Activated CD8-positive, alpha-beta T cell treated with anti-CD3 and anti-CD28 coated beads for 36 hours (primary cell): ENCODE results near the gene ZNF208. TPM values are rescaled to one million over a fixed set of nuclear protein-coding genes. Genes with fewer than 3 reads are reported as not detected.
"Not testable (repeated sequence)": the region's sequence is repeated elsewhere in the genome, so short reads cannot be mapped to it uniquely, and the experiment has no call there.

Experiments
- ATAC-seq: fragments of 200-7000 bp; cut with Tn5 transposase; one replicate; pipeline ENCODE4 v1.10.0; 2021; ENCODE audit warnings: mild to moderate bottlenecking, moderate library complexity
- CTCF ChIA-PET: fragments of 350-600 bp; sonication (Branson Sonifier 250); formaldehyde crosslinking; loops from one replicate; lab custom pipeline; 2021; ENCODE audit warnings: antibody characterized with exemption; lab: Charles Lee
- POLR2A ChIA-PET: fragments of 350-600 bp; sonication (Branson Sonifier 250); formaldehyde crosslinking; loops from one replicate; lab custom pipeline; 2021; ENCODE audit warnings: antibody characterized with exemption; lab: Charles Lee
- DNase-seq: peaks from one replicate; pipeline ENCODE4 v3.0.0-alpha.2; 2020
- H3K27ac Mint-ChIP-seq: one replicate; pipeline ENCODE4 v1.8.0; 2021; ENCODE audit warnings: mild to moderate bottlenecking, mixed read lengths
- H3K27me3 Mint-ChIP-seq: one replicate; pipeline ENCODE4 v1.8.0; 2021; ENCODE audit warnings: mixed read lengths
- H3K36me3 Mint-ChIP-seq: one replicate; pipeline ENCODE4 v1.8.0; 2021; ENCODE audit warnings: low read depth, mixed read lengths
- H3K4me1 Mint-ChIP-seq: one replicate; pipeline ENCODE4 v1.8.0; 2021; ENCODE audit warnings: low read depth, mixed read lengths
- H3K4me3 Mint-ChIP-seq: one replicate; pipeline ENCODE4 v1.8.0; 2021; ENCODE audit warnings: mild to moderate bottlenecking, moderate library complexity, mixed read lengths
- H3K9me3 Mint-ChIP-seq: one replicate; pipeline ENCODE4 v1.8.0; 2021; ENCODE audit warnings: mixed read lengths
- intact Hi-C: fragments of 100-400 bp; cut with micrococcal nuclease; formaldehyde crosslinking; loops from one replicate; pipeline ENCODE4 v1.10.0; 2022
- total RNA-seq, 2 experiments: library from RNA; stranded (reverse); gene quantifications; one replicate each; pipeline ENCODE4 v1.2.3, GENCODE V29; 2021
- TF ChIP-seq, protein P1 (sequence below): fragments of 200-600 bp; IDR thresholded peaks from one replicate; pipeline ENCODE4 v1.8.0; 2022; ENCODE audit warnings: antibody characterized with exemption, mild to moderate bottlenecking

The ZNF208 gene
- total RNA-seq, result 1 to 10 TPM; 1.2 to 1.6 TPM

DNA sequence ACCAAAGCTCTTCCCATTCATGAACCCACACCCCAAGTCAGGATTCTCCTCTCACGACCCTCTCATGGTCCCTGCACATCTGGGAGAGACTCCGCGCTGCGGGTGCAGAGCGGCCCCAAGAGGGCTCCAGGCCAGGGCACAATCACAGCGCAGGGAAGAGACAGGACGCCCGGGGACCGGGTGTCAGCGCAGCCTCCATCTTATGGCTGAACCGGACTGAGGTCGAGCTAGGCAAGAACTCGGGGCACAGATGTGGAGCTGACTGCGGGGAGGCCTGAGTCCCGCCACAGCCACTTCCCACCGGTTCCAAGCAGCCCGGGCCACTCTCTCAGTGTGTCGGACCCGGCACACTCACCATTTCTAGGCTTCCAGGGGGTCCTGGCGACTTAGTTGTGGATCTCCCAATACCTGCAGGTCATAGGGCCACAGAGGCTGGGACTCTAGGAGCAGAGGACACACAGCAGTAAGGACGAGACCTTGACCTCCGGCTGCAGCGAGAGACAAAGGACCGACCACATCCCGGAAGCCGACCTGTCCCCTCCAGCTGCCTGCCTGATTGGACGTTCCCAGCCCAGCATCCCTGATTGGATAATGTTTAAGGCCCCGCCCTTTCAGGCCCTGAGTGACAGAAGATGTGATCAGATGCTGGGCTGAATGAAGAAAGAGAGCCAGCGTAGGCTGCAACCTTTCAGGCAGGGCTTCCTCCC lies at the start of gene ZNF208:
TSS of gene ZNF208 (minus strand) at position 507 of the 707 bp plus-strand sequence. CDS start at position 358, 149 bp downstream.
- CTCF ChIA-PET, H3K36me3 Mint-ChIP-seq, H3K9me3 Mint-ChIP-seq, intact Hi-C loops, H3K4me1 Mint-ChIP-seq, H3K27me3 Mint-ChIP-seq, POLR2A ChIA-PET: not testable (repeated sequence)
- Mint-ChIP-seq H3K27ac (peak within 1 kb of the TSS; percentile 30), H3K4me3 (peak within 1 kb of the TSS; percentile 66)
- peak; percentile 24 for DNase-seq
- peak; percentile 72 for ATAC-seq

DNA sequence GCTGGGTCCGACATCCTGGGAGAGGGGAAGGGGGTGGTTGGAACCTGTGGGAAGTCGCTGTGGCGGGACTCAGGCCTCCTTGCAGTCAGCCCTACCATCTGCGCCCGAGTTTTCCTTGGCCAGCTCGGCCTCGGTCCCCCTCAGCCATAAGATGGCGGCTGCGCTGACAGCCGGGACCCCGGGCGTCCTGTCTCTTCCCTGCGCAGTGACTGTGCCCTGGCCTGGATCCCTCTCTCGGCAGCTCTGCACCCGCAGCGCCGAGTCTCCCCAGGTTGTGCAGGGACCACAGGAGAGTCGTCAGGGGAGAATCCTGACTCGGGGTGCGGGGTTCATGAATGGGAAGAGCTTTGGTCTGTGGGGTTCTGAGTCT lies 41.9 kb upstream of the ZNF208 start:
- no peaks in the 10 kb centered on the region for H3K4me1 Mint-ChIP-seq

DNA sequence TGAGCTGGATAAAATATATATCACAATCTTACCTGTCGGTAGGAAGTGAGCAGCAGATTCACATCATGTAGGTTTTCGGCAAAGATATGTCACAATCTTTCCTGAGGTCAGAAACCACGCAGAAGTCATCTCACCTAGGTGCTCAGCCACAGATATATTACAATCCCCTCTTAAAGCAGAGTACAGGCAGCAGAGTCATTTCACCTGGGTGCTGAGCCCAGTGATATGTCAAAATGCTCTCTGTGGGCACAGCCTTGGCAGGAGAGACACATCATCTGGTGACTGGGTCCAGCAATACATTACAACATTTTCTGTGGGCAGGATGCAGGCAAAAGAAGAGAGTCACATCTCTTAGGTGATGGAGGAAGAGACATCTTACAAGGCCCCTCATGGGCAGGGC lies 30.4 kb upstream of the ZNF208 start:
- CTCF ChIA-PET, DNase-seq, H3K36me3 Mint-ChIP-seq, ATAC-seq, H3K9me3 Mint-ChIP-seq, POLR2A ChIA-PET, H3K4me3 Mint-ChIP-seq, H3K4me1 Mint-ChIP-seq, intact Hi-C loops, H3K27me3 Mint-ChIP-seq, H3K27ac Mint-ChIP-seq: not testable (repeated sequence)

More for the DNA sequence above, 41.9 kb upstream of the ZNF208 start:
- ATAC-seq (peak; percentile 54), DNase-seq (no peak)
- H3K4me3 Mint-ChIP-seq, result peak overlapping the region; percentile 87
- H3K36me3 Mint-ChIP-seq, result peaks cover 12% of the 10 kb centered on the region
- H3K27me3 Mint-ChIP-seq, result no peaks in the 10 kb centered on the region
- H3K9me3 Mint-ChIP-seq, result peaks cover 8% of the 10 kb centered on the region
- ChIA-PET CTCF (interaction anchor here (1.2 kb wide), 1 partner anchor 9 kb away, joined by 6 read pairs; no protein-coding TSS in a partner anchor), POLR2A (interaction anchor here (0.6 to 1.2 kb wide), 5 partner anchors 20 to 1706 kb away, joined by 3 to 5 read pairs (median 3); partner anchors contain the start of gene ZNF681)
- H3K27ac Mint-ChIP-seq, result peak overlapping the region; percentile 86
- TF ChIP-seq, protein P1, sequence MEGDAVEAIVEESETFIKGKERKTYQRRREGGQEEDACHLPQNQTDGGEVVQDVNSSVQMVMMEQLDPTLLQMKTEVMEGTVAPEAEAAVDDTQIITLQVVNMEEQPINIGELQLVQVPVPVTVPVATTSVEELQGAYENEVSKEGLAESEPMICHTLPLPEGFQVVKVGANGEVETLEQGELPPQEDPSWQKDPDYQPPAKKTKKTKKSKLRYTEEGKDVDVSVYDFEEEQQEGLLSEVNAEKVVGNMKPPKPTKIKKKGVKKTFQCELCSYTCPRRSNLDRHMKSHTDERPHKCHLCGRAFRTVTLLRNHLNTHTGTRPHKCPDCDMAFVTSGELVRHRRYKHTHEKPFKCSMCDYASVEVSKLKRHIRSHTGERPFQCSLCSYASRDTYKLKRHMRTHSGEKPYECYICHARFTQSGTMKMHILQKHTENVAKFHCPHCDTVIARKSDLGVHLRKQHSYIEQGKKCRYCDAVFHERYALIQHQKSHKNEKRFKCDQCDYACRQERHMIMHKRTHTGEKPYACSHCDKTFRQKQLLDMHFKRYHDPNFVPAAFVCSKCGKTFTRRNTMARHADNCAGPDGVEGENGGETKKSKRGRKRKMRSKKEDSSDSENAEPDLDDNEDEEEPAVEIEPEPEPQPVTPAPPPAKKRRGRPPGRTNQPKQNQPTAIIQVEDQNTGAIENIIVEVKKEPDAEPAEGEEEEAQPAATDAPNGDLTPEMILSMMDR, result no peak
- intact Hi-C loops, result no loop called here

DNA sequence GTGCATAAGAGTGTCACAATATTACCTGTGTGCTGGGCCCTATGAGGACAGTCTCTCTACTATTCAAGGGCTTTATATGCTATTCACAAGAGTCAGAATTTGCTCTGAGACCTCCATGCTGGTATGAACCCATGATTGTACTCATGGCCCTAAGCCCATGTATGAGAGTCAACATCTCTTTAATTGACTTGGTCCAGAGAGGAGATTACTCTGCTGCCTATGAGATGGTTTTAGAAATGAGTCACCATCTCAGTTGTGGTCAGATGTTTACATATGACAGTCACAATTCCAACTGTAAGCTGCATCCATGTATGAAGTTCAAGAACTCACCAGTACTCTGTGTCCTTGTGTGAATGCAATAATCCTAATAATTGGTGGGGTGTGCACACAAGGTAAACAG lies 19.9 kb upstream of the ZNF208 start:
- no peaks in the 10 kb centered on the region for H3K27me3 Mint-ChIP-seq
- POLR2A ChIA-PET, result no interaction called here

DNA sequence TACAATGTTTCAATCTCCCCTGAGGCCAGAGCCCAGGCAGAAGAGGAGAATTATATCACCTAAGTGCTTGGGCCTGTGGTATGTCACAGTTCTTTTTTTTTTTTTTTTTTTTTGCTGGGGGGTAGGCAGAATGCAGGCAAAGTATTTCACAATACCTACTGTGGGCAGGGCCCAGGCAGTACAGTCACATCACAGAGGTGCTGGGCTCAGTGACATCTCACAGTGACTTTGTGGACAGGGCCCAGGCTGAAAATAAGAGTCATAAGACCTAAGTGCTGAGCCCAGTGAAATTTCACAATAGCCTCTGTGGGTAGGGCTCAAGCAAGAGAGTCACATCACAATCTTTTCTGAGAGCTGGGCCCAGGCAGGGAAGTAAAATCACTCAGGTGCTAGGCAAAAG lies 15.9 kb upstream of the ZNF208 start:
- Mint-ChIP-seq H3K4me1 (no peaks in the 10 kb centered on the region), H3K36me3 (no peaks in the 10 kb centered on the region), H3K9me3 (no peaks in the 10 kb centered on the region), H3K27me3 (no peaks in the 10 kb centered on the region), H3K27ac (no peak overlapping the region), H3K4me3 (no peak overlapping the region)
- DNase-seq (no peak), ATAC-seq (no peak)
- POLR2A ChIA-PET, result no interaction called here
- TF ChIP-seq, protein P1, result no peak
- CTCF ChIA-PET, result no interaction called here
- intact Hi-C loops, result no loop called here

More for the DNA sequence above, 19.9 kb upstream of the ZNF208 start:
- DNase-seq (no peak), ATAC-seq (no peak)
- Mint-ChIP-seq H3K4me3 (no peak overlapping the region), H3K27ac (no peak overlapping the region), H3K9me3 (no peaks in the 10 kb centered on the region), H3K36me3 (no peaks in the 10 kb centered on the region), H3K4me1 (no peaks in the 10 kb centered on the region)
- CTCF ChIA-PET, result no interaction called here
- intact Hi-C loops, result no loop called here
- TF ChIP-seq, protein P1, result no peak

DNA sequence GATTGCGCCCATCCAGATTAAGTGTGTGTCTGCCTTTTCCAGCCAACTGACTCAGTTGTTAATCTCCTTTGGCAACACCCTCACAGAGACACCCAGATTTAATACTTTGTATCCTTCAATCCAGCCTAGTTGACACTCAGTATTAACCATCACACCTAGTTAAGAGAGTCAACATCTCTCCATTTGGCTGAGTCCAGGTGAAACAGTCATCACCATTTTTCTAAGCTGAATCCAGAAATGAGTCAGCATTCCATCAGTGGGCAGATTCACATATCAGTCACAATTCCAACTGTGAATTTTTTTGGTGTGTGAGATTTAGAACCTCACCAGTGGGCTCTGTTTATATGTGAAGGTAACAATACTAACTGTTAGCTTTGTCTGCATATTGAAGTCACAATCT lies 14.8 kb upstream of the ZNF208 start:
- CTCF ChIA-PET, POLR2A ChIA-PET, H3K4me1 Mint-ChIP-seq, H3K4me3 Mint-ChIP-seq, H3K9me3 Mint-ChIP-seq, ATAC-seq, H3K27me3 Mint-ChIP-seq, H3K36me3 Mint-ChIP-seq, intact Hi-C loops, H3K27ac Mint-ChIP-seq, DNase-seq: not testable (repeated sequence)
